Activated CD4-positive, alpha-beta T cell treated with anti-CD3 and anti-CD28 coated beads for 48 hours (primary cell): Measurements from ENCODE around the gene VEPH1.
"Not testable (repeated sequence)": the region's sequence is repeated elsewhere in the genome, so short reads cannot be mapped to it uniquely, and the experiment has no call there.

Experiments
- DNase-seq: peaks from one replicate; pipeline ENCODE4 v3.0.0-alpha.2; 2020

Gene VEPH1

GRCh38 chr3:157381606-157382005, 121.6 kb downstream of the VEPH1 start:
- DNase-seq, result no peak

- DNase-seq, result no peak
These were observed 123.6 kb downstream of the VEPH1 start for GRCh38 chr3:157379525-157380140.

GRCh38 chr3:157376603-157377300, 126.5 kb downstream of the VEPH1 start:
- no peak for DNase-seq

GRCh38 chr3:157375342-157375986, 127.8 kb downstream of the VEPH1 start:
- no peak for DNase-seq

- no peak for DNase-seq
These were observed 128.3 kb downstream of the VEPH1 start for GRCh38 chr3:157374933-157375332.

- no peak for DNase-seq
These were observed 129.4 kb downstream of the VEPH1 start for GRCh38 chr3:157373783-157374182.

GRCh38 chr3:157370867-157371266, 132.3 kb downstream of the VEPH1 start:
- no peak for DNase-seq

GRCh38 chr3:157369727-157370421, 133.3 kb downstream of the VEPH1 start:
- no peak for DNase-seq

GRCh38 chr3:157368171-157368570, 135.0 kb downstream of the VEPH1 start:
- no peak for DNase-seq

GRCh38 chr3:157363393-157363792, 139.8 kb downstream of the VEPH1 start:
- DNase-seq, result no peak

GRCh38 chr3:157362348-157362747, 140.9 kb downstream of the VEPH1 start:
- DNase-seq, result no peak

GRCh38 chr3:157360044-157360443, 143.2 kb downstream of the VEPH1 start:
- no peak for DNase-seq

GRCh38 chr3:157356541-157356940, 146.7 kb downstream of the VEPH1 start:
- no peak for DNase-seq

GRCh38 chr3:157355276-157355675, 147.9 kb downstream of the VEPH1 start:
- DNase-seq, result no peak

GRCh38 chr3:157354722-157355121, 148.5 kb downstream of the VEPH1 start:
- DNase-seq, result no peak

GRCh38 chr3:157354254-157354653, 149.0 kb downstream of the VEPH1 start:
- DNase-seq, result no peak

- DNase-seq, result no peak
These were observed 149.6 kb downstream of the VEPH1 start for GRCh38 chr3:157353652-157354051.

- no peak for DNase-seq
These were observed 151.2 kb downstream of the VEPH1 start for GRCh38 chr3:157351981-157352380.

GRCh38 chr3:157350651-157351050, 152.6 kb downstream of the VEPH1 start:
- DNase-seq, result not testable (repeated sequence)

GRCh38 chr3:157348304-157349075, 154.7 kb downstream of the VEPH1 start:
- DNase-seq, result not testable (repeated sequence)

- DNase-seq, result no peak
These were observed 155.5 kb downstream of the VEPH1 start for GRCh38 chr3:157347577-157348303.
